Keratinocyte (primary cell): ENCODE data around the gene AK1. TPM values are rescaled to one million over a fixed set of nuclear protein-coding genes. Genes with fewer than 3 reads are reported as not detected.

Experiments used
- DNase-seq: peaks from one replicate; pipeline ENCODE4 v3.0.0-alpha.2; 2011; ENCODE audit warnings: low read depth, missing footprints, low spot score
- FAIRE-seq: peaks from 2 replicates; lab custom pipeline; 2011; peaks lifted over from hg19 to GRCh38; lab: Jason Lieb, UNC
- H2AFZ ChIP-seq: 2 replicates; pipeline ENCODE4 v1.6.0; 2012; ENCODE audit warnings: low read length, control low read depth, inconsistent platforms; ENCODE audit not compliant: control insufficient read depth
- H3K27ac ChIP-seq: 2 replicates; pipeline ENCODE4 v1.5.1; 2011; ENCODE audit warnings: low read length; ENCODE audit not compliant: control insufficient read depth, insufficient read depth
- H3K27me3 ChIP-seq: 3 replicates; pipeline ENCODE4 v1.6.0; 2011; ENCODE audit warnings: low read length; ENCODE audit not compliant: control insufficient read depth, insufficient read depth; ENCODE audit errors: extremely low read depth
- H3K36me3 ChIP-seq, 2 experiments: 2 replicates in 1 of 2; 3 replicates in 1 of 2; pipeline ENCODE4 v1.5.1; 2011; ENCODE audit warnings: low read length in 2 of 2, mild to moderate bottlenecking in 1 of 2; ENCODE audit not compliant: control insufficient read depth in 2 of 2, insufficient read depth in 2 of 2; ENCODE audit errors: extremely low read depth in 1 of 2
- H3K4me1 ChIP-seq: 3 replicates; pipeline ENCODE4 v1.5.1; 2011; ENCODE audit warnings: low read length; ENCODE audit not compliant: control insufficient read depth, insufficient read depth; ENCODE audit errors: extremely low read depth
- H3K4me2 ChIP-seq: 3 replicates; pipeline ENCODE4 v1.6.0; 2011; ENCODE audit warnings: low read depth, low read length; ENCODE audit not compliant: control insufficient read depth, insufficient read depth; ENCODE audit errors: extremely low read depth
- H3K4me3 ChIP-seq, 3 experiments: fragments of 200-600 bp in 1 of 3; sonication (generic) in 1 of 3; 2 replicates in 2 of 3; 3 replicates in 1 of 3; pipeline ENCODE4 v1.5.1; 2011 to 2016; ENCODE audit warnings: low read length in 3 of 3, mild to moderate bottlenecking in 3 of 3, control low read depth in 2 of 3, inconsistent platforms in 1 of 3, low read depth in 1 of 3, mixed read lengths in 1 of 3, mixed run types in 1 of 3, moderate library complexity in 1 of 3; ENCODE audit not compliant: control insufficient read depth in 2 of 3, insufficient read depth in 2 of 3; ENCODE audit errors: extremely low read depth in 1 of 3
- H3K79me2 ChIP-seq: 2 replicates; pipeline ENCODE4 v1.6.0; 2012; ENCODE audit warnings: low read length; ENCODE audit not compliant: control insufficient read depth, insufficient read depth
- H3K9ac ChIP-seq: 3 replicates; pipeline ENCODE4 v1.6.0; 2011; ENCODE audit warnings: low read length; ENCODE audit not compliant: control insufficient read depth, insufficient read depth; ENCODE audit errors: extremely low read depth
- H3K9me1 ChIP-seq: 3 replicates; pipeline ENCODE4 v1.6.0; 2011; ENCODE audit warnings: low read length; ENCODE audit not compliant: control insufficient read depth, insufficient read depth; ENCODE audit errors: extremely low read depth
- H3K9me3 ChIP-seq: 2 replicates; pipeline ENCODE4 v1.5.1; 2012; ENCODE audit warnings: low read depth, low read length; ENCODE audit not compliant: control insufficient read depth
- H4K20me1 ChIP-seq: 3 replicates; pipeline ENCODE4 v1.6.0; 2011; ENCODE audit warnings: low read length; ENCODE audit not compliant: control insufficient read depth, insufficient read depth; ENCODE audit errors: extremely low read depth
- CTCF ChIP-seq, 3 experiments: IDR thresholded peaks in 1 of 3; conservative IDR thresholded peaks in 1 of 3; optimal IDR thresholded peaks in 1 of 3; 2 replicates in 2 of 3; 3 replicates in 1 of 3; pipeline versions ENCODE3 to v1.5.1; 2011; ENCODE audit warnings: low read length in 3 of 3, mild to moderate bottlenecking in 3 of 3, moderate library complexity in 2 of 3, control low read depth in 1 of 3, inconsistent platforms in 1 of 3; ENCODE audit not compliant: insufficient read depth in 2 of 3; ENCODE audit errors: extremely low read depth in 1 of 3
- EZH2 ChIP-seq: IDR thresholded peaks from one replicate; pipeline ENCODE4 v1.6.1; 2012; ENCODE audit warnings: inconsistent platforms, mild to moderate bottlenecking, low read length, moderate library complexity
- dilution Hi-C: fragments of 300-500 bp; cut with MboI; formaldehyde crosslinking; loops from one replicate; pipeline ENCODE4 v1.7.0; 2020; ENCODE audit warnings: low sequenced_read_pairs; ENCODE audit not compliant: extremely low pct_ligation_motif_present
- polyA plus RNA-seq, 5 experiments: library from polyadenylated mRNA; depleted of rRNA in 3 of 5; stranded (reverse) in 3 of 5; stranded (forward) in 1 of 5; unstranded in 1 of 5; fragments of >200 nt; gene quantifications; 1 replicate in 1 of 5; 2 replicates in 3 of 5; 3 replicates in 1 of 5; pipeline versions ENCODE4 v1.2.1 to v1.2.3, GENCODE V29; 2011 to 2012; ENCODE audit warnings: missing spikeins in 2 of 5, low read depth in 1 of 5, low replicate concordance in 1 of 5

The AK1 gene
- polyA plus RNA-seq, 1 donor (not counting 4 experiments of a cell fraction or from before 2014, with no cell fraction given): 40.2 TPM

DNA sequence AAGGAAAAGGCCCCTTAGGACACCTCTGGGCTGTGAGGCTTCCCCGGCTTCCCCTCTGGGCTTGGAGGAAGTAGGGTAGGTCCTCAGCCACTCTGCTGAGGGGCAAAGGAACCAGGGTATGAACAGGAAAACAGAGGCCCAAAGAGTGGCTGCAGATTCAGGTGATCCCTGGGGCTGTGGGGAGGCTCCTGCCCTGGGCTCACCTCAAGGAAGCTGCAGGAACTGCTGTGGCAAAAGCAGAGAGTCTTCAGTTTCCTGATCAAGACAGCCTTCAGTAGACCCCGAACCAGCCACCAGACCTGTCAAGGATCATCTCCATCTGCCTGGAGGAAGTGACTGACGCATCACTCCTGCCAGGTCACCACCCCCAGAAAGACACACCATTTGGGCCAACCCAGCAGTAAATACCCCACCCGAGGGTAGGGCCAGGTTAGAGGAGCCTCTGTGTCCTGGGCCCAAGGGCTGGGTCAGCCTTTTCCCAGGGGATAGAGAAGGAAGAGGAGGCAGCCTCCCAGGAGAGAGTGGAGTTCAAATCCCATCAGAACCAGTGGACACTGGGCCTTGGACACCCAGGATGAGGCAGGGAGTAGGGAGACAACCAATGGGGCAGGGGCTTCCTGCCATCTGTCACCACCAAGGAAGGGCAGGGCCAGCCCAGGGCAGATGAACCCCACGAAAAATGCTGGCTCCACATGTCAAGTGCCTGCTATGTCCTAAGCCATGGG is 27.7 kb upstream of the AK1 start:
- H2AFZ ChIP-seq: no peak overlapping the region

GRCh38 chr9:127904561-127905003 is 27.1 kb upstream of the AK1 start:
- Histone ChIP-seq H3K4me2 (no peak overlapping the region), H3K36me3 (no peaks in the 10 kb centered on the region), H3K4me3 (no peak overlapping the region), H4K20me1 (no peaks in the 10 kb centered on the region), H3K79me2 (no peaks in the 10 kb centered on the region), H3K9me3 (no peaks in the 10 kb centered on the region), H3K4me1 (peaks cover 5% of the 10 kb centered on the region), H3K9me1 (no peaks in the 10 kb centered on the region), H2AFZ (no peak overlapping the region), H3K9ac (no peak overlapping the region), H3K27me3 (no peaks in the 10 kb centered on the region), H3K27ac (no peak overlapping the region)
- no peak for FAIRE-seq
- no peak for TF ChIP-seq CTCF (optimal IDR thresholded peaks at IDR 0.05 in 1 of 3, IDR thresholded peaks at IDR 0.05 in 1 of 3, conservative IDR thresholded peaks at IDR 0.05 in 1 of 3; ENCODE audit: extremely low read depth in 1 of 3, insufficient read depth in 2 of 3, low read length in 3 of 3)
- TF ChIP-seq EZH2: no peak
- DNase-seq: no peak
- dilution Hi-C loops: no loop called here

More for the DNA sequence above, 27.7 kb upstream of the AK1 start:
- dilution Hi-C loops: no loop called here
- Histone ChIP-seq H3K27me3 (no peaks in the 10 kb centered on the region), H4K20me1 (no peaks in the 10 kb centered on the region), H3K4me2 (no peak overlapping the region), H3K4me1 (no peaks in the 10 kb centered on the region), H3K4me3 (no peak overlapping the region), H3K9me3 (no peaks in the 10 kb centered on the region), H3K9me1 (no peaks in the 10 kb centered on the region), H3K27ac (no peak overlapping the region), H3K79me2 (no peaks in the 10 kb centered on the region), H3K36me3 (no peaks in the 10 kb centered on the region), H3K9ac (no peak overlapping the region)
- TF ChIP-seq EZH2 (no peak), CTCF (optimal IDR thresholded peaks at IDR 0.05 in 1 of 3, IDR thresholded peaks at IDR 0.05 in 1 of 3, conservative IDR thresholded peaks at IDR 0.05 in 1 of 3; ENCODE audit: extremely low read depth in 1 of 3, insufficient read depth in 2 of 3, low read length in 3 of 3) (no peak)
- no peak for FAIRE-seq
- no peak for DNase-seq
